GM23338 (cell line): ENCODE measurements around the gene BCAS3. TPM values are rescaled to one million over a fixed set of nuclear protein-coding genes. Genes with fewer than 3 reads are reported as not detected.

Source experiments
- ATAC-seq: fragments of 200-7000 bp; cut with Tn5 transposase; 3 replicates; pipeline ENCODE4 v1.9.1; 2020
- DNase-seq: peaks from one replicate; pipeline ENCODE4 v3.0.0-alpha.2; 2015; ENCODE audit warnings: low spot score
- H2AFZ ChIP-seq: fragments of 200-600 bp; sonication (generic); 2 replicates; pipeline ENCODE4 v1.8.0; 2016; ENCODE audit warnings: antibody characterized with exemption, mild to moderate bottlenecking, moderate library complexity
- H3F3A ChIP-seq: fragments of 200-600 bp; sonication (generic); replicated peaks from 2 replicates; pipeline ENCODE4 v1.8.0; 2017; ENCODE audit warnings: antibody characterized with exemption, mixed run types, low read depth
- H3K27ac ChIP-seq: fragments of 200-600 bp; sonication (generic); 2 replicates; pipeline ENCODE4 v1.6.1; 2016; ENCODE audit warnings: low read depth
- H3K27me3 ChIP-seq: fragments of 200-600 bp; sonication (generic); 2 replicates; pipeline ENCODE4 v1.8.0; 2016; ENCODE audit warnings: mild to moderate bottlenecking, mixed run types, moderate library complexity; ENCODE audit not compliant: insufficient read depth
- H3K36me3 ChIP-seq: fragments of 200-600 bp; sonication (generic); 2 replicates; pipeline ENCODE4 v1.8.0; 2016; ENCODE audit warnings: mild to moderate bottlenecking; ENCODE audit not compliant: insufficient read depth
- H3K4me1 ChIP-seq: fragments of 200-600 bp; sonication (generic); 2 replicates; pipeline ENCODE4 v1.8.0; 2016; ENCODE audit warnings: mild to moderate bottlenecking, moderate library complexity; ENCODE audit not compliant: insufficient read depth
- H3K4me2 ChIP-seq: fragments of 200-600 bp; sonication (generic); 2 replicates; pipeline ENCODE4 v1.7.1; 2017; ENCODE audit warnings: mixed run types
- H3K4me3 ChIP-seq: fragments of 200-600 bp; sonication (generic); 2 replicates; pipeline ENCODE4 v1.6.1; 2016; ENCODE audit warnings: mixed run types
- H3K79me2 ChIP-seq: fragments of 200-600 bp; sonication (generic); replicated peaks from 2 replicates; pipeline ENCODE4 v1.8.0; 2017; ENCODE audit warnings: mild to moderate bottlenecking; ENCODE audit not compliant: insufficient read depth
- H3K9me2 ChIP-seq: fragments of 200-600 bp; sonication (generic); 2 replicates; pipeline ENCODE4 v1.8.0; 2017; ENCODE audit not compliant: insufficient read depth
- H4K20me1 ChIP-seq: fragments of 200-600 bp; sonication (generic); replicated peaks from 2 replicates; pipeline ENCODE4 v1.8.0; 2017; ENCODE audit warnings: mild to moderate bottlenecking; ENCODE audit not compliant: insufficient read depth
- H3K27ac Mint-ChIP-seq: 2 replicates; pipeline ENCODE4 v1.8.0; 2020; ENCODE audit warnings: inconsistent platforms, mild to moderate bottlenecking, moderate library complexity, mixed read lengths
- H3K27me3 Mint-ChIP-seq: 3 replicates; pipeline ENCODE4 v1.8.0; 2022; ENCODE audit warnings: low read depth, mild to moderate bottlenecking, moderate library complexity, mixed read lengths, inconsistent platforms; ENCODE audit not compliant: insufficient read depth, poor library complexity
- H3K36me3 Mint-ChIP-seq: 3 replicates; pipeline ENCODE4 v1.8.0; 2021; ENCODE audit warnings: low read depth, mild to moderate bottlenecking, inconsistent platforms, moderate library complexity, mixed read lengths
- H3K4me1 Mint-ChIP-seq: 3 replicates; pipeline ENCODE4 v1.8.0; 2020; ENCODE audit warnings: mild to moderate bottlenecking, inconsistent platforms, mixed read lengths
- H3K4me3 Mint-ChIP-seq: 3 replicates; pipeline ENCODE4 v1.8.0; 2021; ENCODE audit warnings: moderate library complexity, mild to moderate bottlenecking, inconsistent platforms, mixed read lengths
- H3K9me3 Mint-ChIP-seq: 3 replicates; pipeline ENCODE4 v1.8.0; 2020; ENCODE audit warnings: moderate library complexity, mild to moderate bottlenecking, inconsistent platforms, mixed read lengths
- CREB1 ChIP-seq: fragments of 250-450 bp; sonication (Bioruptor Pico); IDR thresholded peaks from 2 replicates; pipeline ENCODE4 v1.5.0; 2020; ENCODE audit warnings: low read depth, mild to moderate bottlenecking, moderate library complexity
- ETS1 ChIP-seq: IDR thresholded peaks from 2 replicates; pipeline ENCODE4 v1.6.1; 2016; ENCODE audit warnings: antibody characterized with exemption
- EZH2 ChIP-seq: fragments of 200-600 bp; sonication (generic); IDR thresholded peaks from one replicate; pipeline ENCODE4 v1.8.0; 2017; ENCODE audit warnings: antibody characterized with exemption, mild to moderate bottlenecking, low read depth; ENCODE audit not compliant: unreplicated experiment
- EZH2phosphoT487 ChIP-seq: fragments of 200-600 bp; sonication (generic); IDR thresholded peaks from one replicate; pipeline ENCODE4 v1.8.1; 2018; ENCODE audit warnings: antibody characterized with exemption; ENCODE audit not compliant: unreplicated experiment
- JUNB ChIP-seq: IDR thresholded peaks from one replicate; pipeline ENCODE4 v1.6.1; 2016; ENCODE audit warnings: antibody characterized with exemption; ENCODE audit not compliant: unreplicated experiment
- NANOG ChIP-seq: IDR thresholded peaks from 2 replicates; pipeline ENCODE4 v1.6.1; 2016; ENCODE audit warnings: antibody characterized with exemption, borderline replicate concordance
- POLR2AphosphoS5 ChIP-seq: IDR thresholded peaks from 2 replicates; pipeline ENCODE4 v1.6.1; 2016; ENCODE audit warnings: antibody characterized with exemption, low read depth
- REST ChIP-seq: IDR thresholded peaks from one replicate; pipeline ENCODE4 v1.6.1; 2018; ENCODE audit warnings: antibody characterized with exemption; ENCODE audit not compliant: unreplicated experiment
- STAT1 ChIP-seq: IDR thresholded peaks from one replicate; pipeline ENCODE4 v1.6.1; 2016; ENCODE audit warnings: antibody characterized with exemption; ENCODE audit not compliant: unreplicated experiment
- ZNF114 ChIP-seq: fragments of 250-450 bp; sonication (Bioruptor Pico); IDR thresholded peaks from 2 replicates; pipeline ENCODE4 v1.5.0; 2020; ENCODE audit warnings: mild to moderate bottlenecking, moderate library complexity
- ZNF331 ChIP-seq: fragments of 250-450 bp; sonication (Bioruptor Pico); IDR thresholded peaks from 2 replicates; pipeline ENCODE4 v1.5.0; 2020; ENCODE audit warnings: low read depth, mild to moderate bottlenecking, moderate library complexity
- polyA plus RNA-seq: library from polyadenylated mRNA; unstranded; fragments of >200 nt; fragmentation: Nextera tagmentation; extraction: Ambion mirVana; gene quantifications from 2 replicates; pipeline ENCODE4 v1.2.1, GENCODE V29; 2016
- total RNA-seq: library from RNA; depleted of rRNA; stranded (reverse); fragments of >200 nt; shearing (Covaris generic); gene quantifications from 2 replicates; pipeline ENCODE4 v1.2.3, GENCODE V29; 2014

BCAS3 gene
- total and polyA plus RNA-seq, 2 experiments from 2014 or later = 8.2 to 28.0 TPM

- Histone ChIP-seq H4K20me1 (no peaks in the 10 kb centered on the region), H3K27me3 (no peaks in the 10 kb centered on the region), H3F3A (peaks cover 6% of the 10 kb centered on the region; the same call in 1 of the 2 replicates), H3K79me2 (no peaks in the 10 kb centered on the region), H3K27ac (0 out of 2 replicates have a peak overlapping the region, but pooled peaks have one; percentile 85), H3K4me1 (peaks cover 23% of the 10 kb centered on the region), H3K4me2 (no peak overlapping the region), H3K36me3 (no peaks in the 10 kb centered on the region), H2AFZ (no peak overlapping the region), H3K4me3 (no peak overlapping the region), H3K9me2 (peaks cover 8% of the 10 kb centered on the region; the same call in 1 of the 2 replicates)
- TF ChIP-seq ZNF114 (CRISPR knock-in tag) = no peak
- H3K27me3 Mint-ChIP-seq = peaks cover 1% of the 10 kb centered on the region
- H3K36me3 Mint-ChIP-seq = peaks cover 6% of the 10 kb centered on the region; the same call in 2 of the 3 replicates
- DNase-seq (no peak), ATAC-seq (no peak; the same call in 2 of the 3 replicates)
- 0 out of 2 replicates have a peak overlapping the region, but pooled peaks have one; percentile 7 for H3K27ac Mint-ChIP-seq
- H3K9me3 Mint-ChIP-seq = peaks cover 9% of the 10 kb centered on the region; the same call in 2 of the 3 replicates
- peaks cover 30% of the 10 kb centered on the region for H3K4me1 Mint-ChIP-seq
- H3K4me3 Mint-ChIP-seq = no peak overlapping the region
Measured at GRCh38 chr17:61284746-61285145, 607.1 kb downstream of the BCAS3 start.

- peak overlapping the region; percentile 77 for H2AFZ ChIP-seq
- Mint-ChIP-seq H3K4me1 (peaks cover 29% of the 10 kb centered on the region), H3K4me3 (peak overlapping the region; percentile 30; the same call in 1 of the 3 replicates), H3K36me3 (peaks cover 6% of the 10 kb centered on the region; the same call in 2 of the 3 replicates), H3K27me3 (peaks cover 1% of the 10 kb centered on the region), H3K9me3 (peaks cover 9% of the 10 kb centered on the region; the same call in 2 of the 3 replicates), H3K27ac (peak overlapping the region; percentile 70; the same call in 1 of the 2 replicates)
- peaks cover 6% of the 10 kb centered on the region; the same call in 1 of the 2 replicates for H3F3A ChIP-seq
- H3K4me2 ChIP-seq = peak overlapping the region; percentile 64
- peak overlapping the region; percentile 85 for H3K27ac ChIP-seq
- no peaks in the 10 kb centered on the region for H4K20me1 ChIP-seq
- DNase-seq (peak; percentile 70), ATAC-seq (peak; percentile 92)
- peak overlapping the region; percentile 34; the same call in 1 of the 2 replicates for H3K4me3 ChIP-seq
- H3K79me2 ChIP-seq = no peaks in the 10 kb centered on the region
- H3K9me2 ChIP-seq = peaks cover 8% of the 10 kb centered on the region; the same call in 1 of the 2 replicates
- H3K27me3 ChIP-seq = no peaks in the 10 kb centered on the region
- peaks cover 23% of the 10 kb centered on the region for H3K4me1 ChIP-seq
- no peaks in the 10 kb centered on the region for H3K36me3 ChIP-seq
- TF ChIP-seq REST (no peak), NANOG (no peak), CREB1 (no peak), STAT1 (no peak), ZNF331 (no peak), POLR2AphosphoS5 (no peak), ETS1 (no peak), EZH2 (no peak), EZH2phosphoT487 (no peak), JUNB (no peak)
Measured at GRCh38 chr17:61285526-61286320, 608.1 kb downstream of the BCAS3 start.
